ENCODE measurements around the gene HOXA5. TPM values are rescaled to one million over a fixed set of nuclear protein-coding genes. Genes with fewer than 3 reads are reported as not detected.
A peak's percentile ranks its signal among the peaks of the same experiment; 100 is the strongest.

The HOXA5 gene
- total RNA-seq, 2 experiments from 2014 or later: 3.4 to 7.4 TPM

- no peak for TF ChIP-seq CTCF (conservative IDR thresholded peaks at IDR 0.05; ENCODE audit: low read length)
- no peak for TF ChIP-seq EZH2phosphoT487 (IDR thresholded peaks at IDR 0.05; ENCODE audit: borderline replicate concordance, low read depth, low read length)
- no peak for DNase-seq (ENCODE audit: low spot score)
- Histone ChIP-seq H3K79me2 (ENCODE audit: insufficient read depth, low read depth, low read length) (no peaks in the 10 kb centered on the region), H3K9me3 (ENCODE audit: low read length) (no peaks in the 10 kb centered on the region), H3K4me2 (ENCODE audit: low read length) (peak within 1 kb of the TSS; percentile 43; the same call in 1 of the 2 replicates), H3K9me2 (ENCODE audit: insufficient read depth, low read length) (no peaks in the 10 kb centered on the region), H3K36me3 (ENCODE audit: insufficient read depth, low read length) (no peaks in the 10 kb centered on the region), H3K4me1 (ENCODE audit: insufficient read depth, low read length, poor library complexity, severe bottlenecking) (no peaks in the 10 kb centered on the region), H2AFZ (ENCODE audit: low read length) (no peak within 1 kb of the TSS), H4K20me1 (ENCODE audit: insufficient read depth, low read length) (no peaks in the 10 kb centered on the region), H3K27ac (ENCODE audit: low read depth, low read length, poor library complexity, severe bottlenecking) (no peak within 1 kb of the TSS), H3K4me3 (ENCODE audit: low read depth, low read length, poor library complexity, severe bottlenecking) (no peak within 1 kb of the TSS)
- ChIA-PET CTCF (ENCODE audit: unreplicated experiment) (no interaction called here), POLR2A (interaction anchor here (0.6 to 0.8 kb wide), 3 partner anchors 92 to 507 kb away, joined by 3 read pairs; no protein-coding TSS in a partner anchor)
- intact Hi-C loops (cut with micrococcal nuclease; ENCODE audit: unreplicated experiment): no loop called here
- no TSS peak for BruUV-seq (replicated peaks)
Measured at GRCh38 chr7:27185013-27185853, 41.8 kb upstream of the HOXA5 start, which contains the start of gene HOXA11. TSS of gene HOXA11 (minus strand) at chr7:27185232. CDS start at chr7:27185144, 88 bp downstream.

DNA sequence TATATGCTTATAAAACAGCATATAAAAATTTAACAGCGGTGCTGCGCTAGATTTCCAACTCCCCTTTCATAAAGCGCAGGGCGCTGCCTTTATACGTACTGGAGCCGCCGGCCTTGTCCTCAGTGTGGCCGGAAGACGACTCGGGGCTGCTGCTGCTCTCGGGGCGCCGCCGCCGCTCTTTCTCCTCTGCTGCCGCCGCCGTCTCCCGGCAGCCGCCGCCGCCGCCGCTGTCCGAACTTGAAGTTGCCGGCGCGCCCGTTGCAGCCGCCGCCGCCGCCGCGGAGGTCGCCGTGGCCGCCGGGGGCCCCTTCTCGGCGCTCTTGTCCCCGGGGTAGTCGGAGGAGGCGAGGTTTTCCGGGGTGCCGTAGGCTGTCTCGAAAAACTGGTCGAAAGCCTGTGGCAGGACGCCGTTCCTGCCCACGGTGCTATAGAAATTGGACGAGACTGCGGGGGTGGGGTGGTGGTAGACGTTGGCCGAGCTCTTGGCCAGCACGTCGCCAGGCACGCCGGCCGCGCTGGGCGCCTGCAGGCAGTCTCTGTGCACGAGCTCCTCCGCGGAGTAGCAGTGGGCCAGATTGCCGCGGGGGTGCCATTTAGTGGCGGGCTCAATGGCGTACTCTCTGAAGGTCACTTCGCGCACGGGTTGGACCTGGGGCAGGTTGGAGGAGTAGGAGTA, 41.0 kb upstream of the HOXA5 start:
- no TSS peak for BruUV-seq (replicated peaks)
- POLR2A ChIA-PET: no interaction called here

More for the DNA sequence above, 41.0 kb upstream of the HOXA5 start:
- H3K4me2 ChIP-seq (ENCODE audit: low read length): peak overlapping the region; percentile 43; the same call in 1 of the 2 replicates
- CTCF ChIA-PET (ENCODE audit: unreplicated experiment): no interaction called here
- no peak overlapping the region for H3K27ac ChIP-seq (ENCODE audit: low read depth, low read length, poor library complexity, severe bottlenecking)
- no peaks in the 10 kb centered on the region for H3K9me3 ChIP-seq (ENCODE audit: low read length)
- H3K36me3 ChIP-seq (ENCODE audit: insufficient read depth, low read length): no peaks in the 10 kb centered on the region
- no peaks in the 10 kb centered on the region for H3K4me1 ChIP-seq (ENCODE audit: insufficient read depth, low read length, poor library complexity, severe bottlenecking)
- intact Hi-C loops (cut with micrococcal nuclease; ENCODE audit: unreplicated experiment): no loop called here
- no peak overlapping the region for H2AFZ ChIP-seq (ENCODE audit: low read length)
- no peak for TF ChIP-seq EZH2phosphoT487 (IDR thresholded peaks at IDR 0.05; ENCODE audit: borderline replicate concordance, low read depth, low read length)
- no peak for TF ChIP-seq CTCF (conservative IDR thresholded peaks at IDR 0.05; ENCODE audit: low read length)
- no peak overlapping the region for H3K4me3 ChIP-seq (ENCODE audit: low read depth, low read length, poor library complexity, severe bottlenecking)
- H3K79me2 ChIP-seq (ENCODE audit: insufficient read depth, low read depth, low read length): no peaks in the 10 kb centered on the region
- H3K9me2 ChIP-seq (ENCODE audit: insufficient read depth, low read length): no peaks in the 10 kb centered on the region
- no peaks in the 10 kb centered on the region for H4K20me1 ChIP-seq (ENCODE audit: insufficient read depth, low read length)
- no peak for DNase-seq (ENCODE audit: low spot score)

All from OCI-LY7 (cell line).